GM13977 (cell line): ENCODE data around the gene LEPROT.
"Not testable (repeated sequence)": the region's sequence is repeated elsewhere in the genome, so short reads cannot be mapped to it uniquely, and the experiment has no call there.

Experiments used
- DNase-seq: peaks from one replicate; pipeline ENCODE4 v3.0.0; 2012; ENCODE audit warnings: low spot score
- CTCF ChIP-seq: IDR thresholded peaks from 2 replicates; pipeline ENCODE4 v1.5.1; 2012; ENCODE audit warnings: mild to moderate bottlenecking, control low read depth; ENCODE audit not compliant: insufficient read depth; ENCODE audit errors: extremely low read depth, missing control alignments
- in situ Hi-C: fragments of 300-500 bp; cut with MboI; formaldehyde crosslinking; loops from one replicate; pipeline ENCODE4 v1.12.0; 2022; ENCODE audit warnings: low sequenced_read_pairs, low pct_unique_long_range_greater_than_20kb, mixed read lengths, inconsistent platforms; ENCODE audit not compliant: unreplicated experiment

The LEPROT gene

GRCh38 chr1:65456481-65456880 lies 36.0 kb downstream of the LEPROT start:
- in situ Hi-C loops = no loop called here
- TF ChIP-seq CTCF = no peak
- DNase-seq = no peak

- TF ChIP-seq CTCF = no peak
- in situ Hi-C loops = no loop called here
These were observed 37.4 kb downstream of the LEPROT start for GRCh38 chr1:65457868-65458267.

GRCh38 chr1:65458730-65459396 lies 38.4 kb downstream of the LEPROT start:
- TF ChIP-seq CTCF = no peak
- in situ Hi-C loops = no loop called here
- no peak for DNase-seq

More at GRCh38 chr1:65457868-65458267, 37.4 kb downstream of the LEPROT start:
- DNase-seq = no peak

GRCh38 chr1:65459397-65459768 lies 38.9 kb downstream of the LEPROT start:
- DNase-seq = peak; percentile 50
- TF ChIP-seq CTCF = peak; percentile 56
- in situ Hi-C loops = no loop called here

GRCh38 chr1:65465837-65466236 lies 45.4 kb downstream of the LEPROT start:
- in situ Hi-C loops = not testable (repeated sequence)

GRCh38 chr1:65467536-65467935 lies 47.1 kb downstream of the LEPROT start:
- no peak for TF ChIP-seq CTCF
- DNase-seq = no peak
- in situ Hi-C loops = no loop called here

More at GRCh38 chr1:65465837-65466236, 45.4 kb downstream of the LEPROT start:
- DNase-seq = not testable (repeated sequence)

- TF ChIP-seq CTCF = no peak
- in situ Hi-C loops = no loop called here
- no peak for DNase-seq
These were observed 48.8 kb downstream of the LEPROT start for GRCh38 chr1:65469126-65469888.
